GM18951 (cell line): ENCODE results near the gene POP5.
"Not testable (repeated sequence)": the region's sequence is repeated elsewhere in the genome, so short reads cannot be mapped to it uniquely, and the experiment has no call there.

Experiments
- POLR2A ChIP-seq: IDR thresholded peaks from 4 replicates; pipeline ENCODE4 v1.6.1; 2011; ENCODE audit warnings: mild to moderate bottlenecking; ENCODE audit not compliant: insufficient read length, insufficient read depth; ENCODE audit errors: extremely low read depth
- in situ Hi-C: fragments of 300-500 bp; cut with MboI; formaldehyde crosslinking; loops from one replicate; pipeline ENCODE4 v1.12.0; 2022; ENCODE audit warnings: low sequenced_read_pairs, mixed read lengths, inconsistent platforms; ENCODE audit not compliant: unreplicated experiment

The POP5 gene

GRCh38 chr12:120538281-120539156, 42.7 kb downstream of the POP5 start:
- in situ Hi-C loops: no loop called here
- TF ChIP-seq POLR2A: no peak

GRCh38 chr12:120537856-120538220, 43.4 kb downstream of the POP5 start:
- TF ChIP-seq POLR2A: no peak
- in situ Hi-C loops: no loop called here

GRCh38 chr12:120536064-120536791, 45.0 kb downstream of the POP5 start:
- no peak for TF ChIP-seq POLR2A
- in situ Hi-C loops: no loop called here

- in situ Hi-C loops: no loop called here
- no peak for TF ChIP-seq POLR2A
These were observed 46.2 kb downstream of the POP5 start for GRCh38 chr12:120534703-120535655.

GRCh38 chr12:120534203-120534702, 46.9 kb downstream of the POP5 start, which contains the start of gene RNF10:
Gene RNF10 (plus strand): TSS chr12:120534356. CDS start chr12:120534812, 456 bp downstream.
- in situ Hi-C loops: no loop called here
- peak; percentile 97 for TF ChIP-seq POLR2A

- no peak for TF ChIP-seq POLR2A
These were observed 48.4 kb downstream of the POP5 start for GRCh38 chr12:120532701-120533238.

GRCh38 chr12:120530418-120530761, 50.8 kb downstream of the POP5 start:
- in situ Hi-C loops: not testable (repeated sequence)

More at GRCh38 chr12:120532701-120533238, 48.4 kb downstream of the POP5 start:
- in situ Hi-C loops: no loop called here

GRCh38 chr12:120529641-120530417, 51.4 kb downstream of the POP5 start:
- in situ Hi-C loops: no loop called here
- no peak for TF ChIP-seq POLR2A

- in situ Hi-C loops: no loop called here
- peak; percentile 91 for TF ChIP-seq POLR2A
These were observed 52.2 kb downstream of the POP5 start, which contains the start of gene COQ5 for GRCh38 chr12:120528861-120529525. Gene COQ5 (minus strand): TSS chr12:120529158. CDS start chr12:120529141, 17 bp downstream.
